ENCODE data around the gene BEND6.

- no peak for TF ChIP-seq GATA2 (IDR thresholded peaks at IDR 0.05; ENCODE audit: low read depth, low read length)
- TF ChIP-seq GATA3 (IDR thresholded peaks at IDR 0.05; ENCODE audit: low read depth, low read length), result no peak
Measured at GRCh38 chr6:57068061-57068460, 113.2 kb downstream of the BEND6 start.
